Esophagus squamous epithelium (tissue), 4 donors: ENCODE results near the gene AGTRAP.

ENCODE experiments used
- POLR2A ChIP-seq, 4 donors: fragments of 450-650 bp; IDR thresholded peaks; one replicate each; pipeline ENCODE4 v1.6.1; 2017; ENCODE audit warnings: antibody characterized with exemption in 4 of 4, mild to moderate bottlenecking in 4 of 4, moderate library complexity in 3 of 4
- TF ChIP-seq, protein P1 (sequence below), 6 experiments: fragments of 450-650 bp in 4 of 6; fragments of 200-600 bp in 2 of 6; sonication (generic) in 2 of 6; IDR thresholded peaks; one replicate each; pipeline ENCODE4 v1.5.1; 2016 to 2019; ENCODE audit warnings: antibody characterized with exemption in 6 of 6, mild to moderate bottlenecking in 4 of 6, moderate library complexity in 4 of 6

DNA sequence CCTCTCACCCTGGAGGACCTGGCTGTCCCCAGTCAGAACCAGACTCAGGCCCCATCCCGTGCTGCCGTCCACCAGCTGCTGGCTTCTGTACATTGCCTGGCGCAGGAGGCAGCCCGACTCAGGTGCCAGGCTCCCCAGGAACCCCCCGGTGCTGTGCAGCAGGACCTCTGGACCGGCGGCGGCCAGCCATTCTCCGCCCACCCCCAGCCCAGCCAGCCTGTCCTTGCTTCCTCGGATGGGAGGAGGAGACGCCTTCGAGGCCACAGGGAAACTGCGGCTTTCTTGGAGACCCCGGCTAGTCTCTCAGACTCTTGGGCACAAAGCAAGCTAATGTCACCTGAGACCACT lies 30.5 kb downstream of the AGTRAP start:
- TF ChIP-seq, protein P1, sequence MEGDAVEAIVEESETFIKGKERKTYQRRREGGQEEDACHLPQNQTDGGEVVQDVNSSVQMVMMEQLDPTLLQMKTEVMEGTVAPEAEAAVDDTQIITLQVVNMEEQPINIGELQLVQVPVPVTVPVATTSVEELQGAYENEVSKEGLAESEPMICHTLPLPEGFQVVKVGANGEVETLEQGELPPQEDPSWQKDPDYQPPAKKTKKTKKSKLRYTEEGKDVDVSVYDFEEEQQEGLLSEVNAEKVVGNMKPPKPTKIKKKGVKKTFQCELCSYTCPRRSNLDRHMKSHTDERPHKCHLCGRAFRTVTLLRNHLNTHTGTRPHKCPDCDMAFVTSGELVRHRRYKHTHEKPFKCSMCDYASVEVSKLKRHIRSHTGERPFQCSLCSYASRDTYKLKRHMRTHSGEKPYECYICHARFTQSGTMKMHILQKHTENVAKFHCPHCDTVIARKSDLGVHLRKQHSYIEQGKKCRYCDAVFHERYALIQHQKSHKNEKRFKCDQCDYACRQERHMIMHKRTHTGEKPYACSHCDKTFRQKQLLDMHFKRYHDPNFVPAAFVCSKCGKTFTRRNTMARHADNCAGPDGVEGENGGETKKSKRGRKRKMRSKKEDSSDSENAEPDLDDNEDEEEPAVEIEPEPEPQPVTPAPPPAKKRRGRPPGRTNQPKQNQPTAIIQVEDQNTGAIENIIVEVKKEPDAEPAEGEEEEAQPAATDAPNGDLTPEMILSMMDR (IDR thresholded peaks at IDR 0.05) = no peak
- TF ChIP-seq POLR2A (IDR thresholded peaks at IDR 0.05) = no peak
